ENCODE data around the gene CREB5.

The CREB5 gene

DNA sequence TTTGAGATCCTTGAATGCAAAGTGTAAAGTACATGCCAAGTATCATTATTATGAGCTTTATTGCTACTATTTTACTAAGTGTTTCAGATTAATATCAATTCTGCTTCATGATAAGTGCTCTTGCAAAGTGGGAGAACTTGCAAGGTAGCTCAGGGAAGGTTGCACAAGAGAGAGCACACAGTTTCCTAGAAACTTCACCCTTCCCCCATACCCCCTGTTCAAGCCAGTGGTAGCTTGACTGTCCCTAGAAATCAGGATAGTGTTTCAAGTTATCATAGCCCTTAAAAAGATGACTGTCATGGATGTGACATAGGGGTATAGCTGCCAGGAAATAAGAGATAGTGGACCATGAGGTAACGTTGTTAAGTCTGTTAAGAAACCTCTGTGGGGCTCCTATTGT lies 294.3 kb downstream of the CREB5 start:
- ATAC-seq: no peak
- TF ChIP-seq BACH2 (CRISPR knock-in tag; IDR thresholded peaks at IDR 0.05; ENCODE audit: borderline replicate concordance): no peak
- no peak for TF ChIP-seq ZNF565 (CRISPR knock-in tag; conservative IDR thresholded peaks at IDR 0.05; ENCODE audit: low read depth)
- no peak for TF ChIP-seq TOX (CRISPR knock-in tag; IDR thresholded peaks at IDR 0.05; ENCODE audit: borderline replicate concordance)
- no peak for TF ChIP-seq RARB (CRISPR knock-in tag; IDR thresholded peaks at IDR 0.05)
- TF ChIP-seq ZFP3 (CRISPR knock-in tag; IDR thresholded peaks at IDR 0.05): no peak
- TF ChIP-seq POU6F1 (CRISPR knock-in tag; IDR thresholded peaks at IDR 0.05; ENCODE audit: borderline replicate concordance, low read depth): no peak
- no peak for TF ChIP-seq GLIS3 (CRISPR knock-in tag; IDR thresholded peaks at IDR 0.05)
- TF ChIP-seq, protein P1, sequence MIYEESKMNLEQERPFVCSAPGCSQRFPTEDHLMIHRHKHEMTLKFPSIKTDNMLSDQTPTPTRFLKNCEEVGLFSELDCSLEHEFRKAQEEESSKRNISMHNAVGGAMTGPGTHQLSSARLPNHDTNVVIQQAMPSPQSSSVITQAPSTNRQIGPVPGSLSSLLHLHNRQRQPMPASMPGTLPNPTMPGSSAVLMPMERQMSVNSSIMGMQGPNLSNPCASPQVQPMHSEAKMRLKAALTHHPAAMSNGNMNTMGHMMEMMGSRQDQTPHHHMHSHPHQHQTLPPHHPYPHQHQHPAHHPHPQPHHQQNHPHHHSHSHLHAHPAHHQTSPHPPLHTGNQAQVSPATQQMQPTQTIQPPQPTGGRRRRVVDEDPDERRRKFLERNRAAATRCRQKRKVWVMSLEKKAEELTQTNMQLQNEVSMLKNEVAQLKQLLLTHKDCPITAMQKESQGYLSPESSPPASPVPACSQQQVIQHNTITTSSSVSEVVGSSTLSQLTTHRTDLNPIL (CRISPR knock-in tag; IDR thresholded peaks at IDR 0.05; ENCODE audit: low read depth): no peak
- no peak for TF ChIP-seq ARNTL (CRISPR knock-in tag; IDR thresholded peaks at IDR 0.05; ENCODE audit: borderline replicate concordance, low read depth)
- no peak for TF ChIP-seq CSRNP3 (CRISPR knock-in tag; IDR thresholded peaks at IDR 0.05)
- no peak for TF ChIP-seq ZC3H10 (CRISPR knock-in tag; IDR thresholded peaks at IDR 0.05)
- TF ChIP-seq TCF4 (CRISPR knock-in tag; IDR thresholded peaks at IDR 0.05; ENCODE audit: borderline replicate concordance): no peak

GRCh38 chr7:28707291-28707690 lies 295.0 kb downstream of the CREB5 start:
- no peak for TF ChIP-seq ZC3H10 (CRISPR knock-in tag; IDR thresholded peaks at IDR 0.05)
- no peak for TF ChIP-seq CSRNP3 (CRISPR knock-in tag; IDR thresholded peaks at IDR 0.05)
- ATAC-seq: no peak

DNA sequence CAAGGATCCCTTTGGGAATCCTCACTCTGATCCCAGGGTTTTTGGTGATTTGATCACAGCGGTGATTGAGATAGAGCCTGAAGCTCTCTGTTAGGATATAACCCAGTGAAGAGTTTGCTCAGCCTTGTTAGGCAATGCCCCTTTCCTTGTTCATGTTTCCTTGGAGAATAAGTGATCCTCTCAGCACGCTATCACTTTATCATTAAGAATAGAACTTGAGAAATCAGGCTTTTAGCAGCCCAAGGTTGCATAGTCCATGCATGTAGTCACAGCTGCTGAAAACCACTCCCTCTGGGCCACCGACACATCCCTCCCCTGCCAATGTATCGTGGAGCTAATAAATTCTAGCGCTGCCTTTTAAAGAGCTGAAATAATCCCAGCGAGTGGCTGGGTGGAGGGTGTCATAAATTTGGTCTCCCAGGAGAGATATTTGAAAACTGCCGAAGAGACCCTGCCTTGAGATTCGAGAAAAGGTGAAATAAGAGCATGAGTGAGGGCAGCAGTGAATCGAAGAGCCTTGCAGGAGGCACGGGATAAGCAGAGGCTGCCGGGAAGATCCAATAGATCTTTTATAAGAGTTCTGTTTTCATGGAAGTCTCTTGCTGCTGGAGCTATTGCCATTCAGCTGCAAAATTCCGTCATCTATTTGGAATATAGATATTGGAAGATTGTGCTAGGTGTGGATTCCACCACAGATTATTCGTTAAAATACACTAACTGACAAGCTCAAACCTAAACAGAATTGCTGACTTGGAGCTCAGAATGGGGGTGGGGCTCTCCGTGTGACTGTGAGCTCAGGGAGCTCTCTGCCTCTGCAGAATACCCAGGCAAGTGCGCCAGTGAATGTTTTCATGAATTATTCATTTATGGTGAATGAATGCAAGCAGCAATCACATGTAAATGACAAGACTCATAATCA lies 296.0 kb downstream of the CREB5 start:
- TF ChIP-seq POU6F1 (CRISPR knock-in tag; IDR thresholded peaks at IDR 0.05; ENCODE audit: borderline replicate concordance, low read depth): no peak
- TF ChIP-seq ZNF8 (CRISPR knock-in tag; IDR thresholded peaks at IDR 0.05): no peak
- ATAC-seq: no peak

DNA sequence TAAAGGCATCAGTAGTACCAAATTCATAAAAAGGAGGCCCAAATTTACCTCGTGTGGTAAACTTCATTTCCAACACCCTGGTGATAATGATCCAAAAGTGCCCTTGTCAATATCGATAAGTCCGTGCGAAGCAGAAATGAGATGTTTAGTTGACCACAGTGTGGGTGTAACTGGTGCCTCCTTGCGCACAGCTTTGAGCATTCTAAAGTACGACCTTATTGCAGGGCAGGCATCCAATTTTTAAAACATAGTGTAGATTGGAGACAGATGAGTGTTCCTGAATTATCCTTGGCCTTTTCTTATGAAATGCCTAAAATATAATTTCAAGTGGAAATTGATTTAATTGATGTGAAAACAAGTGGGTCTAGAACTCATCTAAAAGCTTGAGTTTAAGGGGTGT lies 297.4 kb downstream of the CREB5 start:
- ATAC-seq: no peak
- TF ChIP-seq CSDC2 (CRISPR knock-in tag; IDR thresholded peaks at IDR 0.05): no peak
- TF ChIP-seq TSHZ2 (CRISPR knock-in tag; IDR thresholded peaks at IDR 0.05): no peak

Data from SK-N-SH treated with all-trans-retinoic acid at 6 μM for 48 hours (cell line).